Spleen (tissue), 7 donors: ENCODE measurements around the gene SLC5A9.

Source experiments
- POLR2A ChIP-seq, 3 donors: fragments of 450-650 bp; IDR thresholded peaks; one replicate each; pipeline ENCODE4 v1.5.1; 2017; ENCODE audit warnings: antibody characterized with exemption in 3 of 3, mild to moderate bottlenecking in 1 of 3
- POLR2AphosphoS5 ChIP-seq, 3 donors: sonication (generic); formaldehyde crosslinking; IDR thresholded peaks; one replicate each; pipeline ENCODE4 v1.5.1; 2017; ENCODE audit warnings: antibody characterized with exemption in 3 of 3
- TF ChIP-seq, protein P1 (sequence below), 11 experiments: fragments of 200-600 bp in 7 of 11; fragments of 450-650 bp in 4 of 11; sonication (generic) in 4 of 11; IDR thresholded peaks in 8 of 11; conservative IDR thresholded peaks in 3 of 11; 1 replicate in 7 of 11; 2 replicates in 4 of 11; pipeline versions ENCODE4 v1.4.0 to v1.8.0; 2016 to 2021; ENCODE audit warnings: antibody characterized with exemption in 11 of 11, inconsistent platforms in 4 of 11, mild to moderate bottlenecking in 1 of 11
- donor health status: DM: no; HTN: no; CAD: no; lungs with moderate emphysema.
- donor health status: DM: no; HTN: no; CAD: no.
- donor health status: DM: no; HTN: no; CAD: no.

GRCh38 chr1:48202030-48202752, 20.3 kb upstream of the SLC5A9 start:
- TF ChIP-seq, protein P1, sequence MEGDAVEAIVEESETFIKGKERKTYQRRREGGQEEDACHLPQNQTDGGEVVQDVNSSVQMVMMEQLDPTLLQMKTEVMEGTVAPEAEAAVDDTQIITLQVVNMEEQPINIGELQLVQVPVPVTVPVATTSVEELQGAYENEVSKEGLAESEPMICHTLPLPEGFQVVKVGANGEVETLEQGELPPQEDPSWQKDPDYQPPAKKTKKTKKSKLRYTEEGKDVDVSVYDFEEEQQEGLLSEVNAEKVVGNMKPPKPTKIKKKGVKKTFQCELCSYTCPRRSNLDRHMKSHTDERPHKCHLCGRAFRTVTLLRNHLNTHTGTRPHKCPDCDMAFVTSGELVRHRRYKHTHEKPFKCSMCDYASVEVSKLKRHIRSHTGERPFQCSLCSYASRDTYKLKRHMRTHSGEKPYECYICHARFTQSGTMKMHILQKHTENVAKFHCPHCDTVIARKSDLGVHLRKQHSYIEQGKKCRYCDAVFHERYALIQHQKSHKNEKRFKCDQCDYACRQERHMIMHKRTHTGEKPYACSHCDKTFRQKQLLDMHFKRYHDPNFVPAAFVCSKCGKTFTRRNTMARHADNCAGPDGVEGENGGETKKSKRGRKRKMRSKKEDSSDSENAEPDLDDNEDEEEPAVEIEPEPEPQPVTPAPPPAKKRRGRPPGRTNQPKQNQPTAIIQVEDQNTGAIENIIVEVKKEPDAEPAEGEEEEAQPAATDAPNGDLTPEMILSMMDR (IDR thresholded peaks at IDR 0.05 in 8 of 11, conservative IDR thresholded peaks at IDR 0.05 in 3 of 11): peak; percentile 54 to 84 (median 79)
- TF ChIP-seq POLR2A (IDR thresholded peaks at IDR 0.05) (no peak), POLR2AphosphoS5 (IDR thresholded peaks at IDR 0.05) (no peak)
